Keratinocyte (primary cell): ENCODE results near the gene GPRASP3.

Source experiments
- EZH2 ChIP-seq: IDR thresholded peaks from one replicate; pipeline ENCODE4 v1.6.1; 2012; ENCODE audit warnings: inconsistent platforms, mild to moderate bottlenecking, low read length, moderate library complexity
- TF ChIP-seq, protein P1 (sequence below), 3 experiments: IDR thresholded peaks in 1 of 3; conservative IDR thresholded peaks in 1 of 3; optimal IDR thresholded peaks in 1 of 3; 2 replicates in 2 of 3; 3 replicates in 1 of 3; pipeline versions ENCODE3 to v1.5.1; 2011; ENCODE audit warnings: low read length in 3 of 3, mild to moderate bottlenecking in 3 of 3, moderate library complexity in 2 of 3, control low read depth in 1 of 3, inconsistent platforms in 1 of 3; ENCODE audit not compliant: insufficient read depth in 2 of 3; ENCODE audit errors: extremely low read depth in 1 of 3

DNA sequence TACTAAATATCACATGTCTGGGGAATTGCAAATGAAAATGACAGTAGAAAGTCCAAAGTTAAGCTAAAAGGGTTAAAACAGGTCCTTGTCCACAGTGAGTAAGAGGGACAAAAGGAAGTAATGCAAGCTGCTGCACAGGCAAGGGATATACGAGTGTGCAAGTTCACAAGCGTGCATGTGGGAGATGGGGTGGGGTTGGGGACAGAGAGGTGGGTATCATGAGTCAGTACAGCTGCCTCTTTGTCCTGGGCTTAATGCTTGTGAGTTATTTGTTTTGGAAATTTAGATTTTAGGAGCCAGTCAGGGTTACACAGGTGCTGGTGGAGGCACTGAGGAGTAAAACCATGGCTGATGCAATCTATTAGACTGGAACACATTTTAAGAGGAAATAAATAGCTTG lies 11.6 kb upstream of the GPRASP3 start:
- TF ChIP-seq, protein P1, sequence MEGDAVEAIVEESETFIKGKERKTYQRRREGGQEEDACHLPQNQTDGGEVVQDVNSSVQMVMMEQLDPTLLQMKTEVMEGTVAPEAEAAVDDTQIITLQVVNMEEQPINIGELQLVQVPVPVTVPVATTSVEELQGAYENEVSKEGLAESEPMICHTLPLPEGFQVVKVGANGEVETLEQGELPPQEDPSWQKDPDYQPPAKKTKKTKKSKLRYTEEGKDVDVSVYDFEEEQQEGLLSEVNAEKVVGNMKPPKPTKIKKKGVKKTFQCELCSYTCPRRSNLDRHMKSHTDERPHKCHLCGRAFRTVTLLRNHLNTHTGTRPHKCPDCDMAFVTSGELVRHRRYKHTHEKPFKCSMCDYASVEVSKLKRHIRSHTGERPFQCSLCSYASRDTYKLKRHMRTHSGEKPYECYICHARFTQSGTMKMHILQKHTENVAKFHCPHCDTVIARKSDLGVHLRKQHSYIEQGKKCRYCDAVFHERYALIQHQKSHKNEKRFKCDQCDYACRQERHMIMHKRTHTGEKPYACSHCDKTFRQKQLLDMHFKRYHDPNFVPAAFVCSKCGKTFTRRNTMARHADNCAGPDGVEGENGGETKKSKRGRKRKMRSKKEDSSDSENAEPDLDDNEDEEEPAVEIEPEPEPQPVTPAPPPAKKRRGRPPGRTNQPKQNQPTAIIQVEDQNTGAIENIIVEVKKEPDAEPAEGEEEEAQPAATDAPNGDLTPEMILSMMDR (optimal IDR thresholded peaks at IDR 0.05 in 1 of 3, IDR thresholded peaks at IDR 0.05 in 1 of 3, conservative IDR thresholded peaks at IDR 0.05 in 1 of 3; ENCODE audit: extremely low read depth in 1 of 3, insufficient read depth in 2 of 3, low read length in 3 of 3), result no peak
- TF ChIP-seq EZH2, result no peak
